Omental fat pad (tissue), 4 donors: ENCODE results near the gene USP40. TPM values are rescaled to one million over a fixed set of nuclear protein-coding genes. Genes with fewer than 3 reads are reported as not detected.

Source experiments
- ATAC-seq: fragments of 150-250 bp; one replicate; pipeline ENCODE4 v1.9.1; 2016; ENCODE audit warnings: mild to moderate bottlenecking, moderate library complexity; ENCODE audit not compliant: low FRiP score
- DNase-seq: peaks from one replicate; pipeline ENCODE4 v3.0.0-alpha.2; 2019; ENCODE audit warnings: low spot score
- CTCF ChIP-seq, 3 donors: fragments of 450-650 bp; IDR thresholded peaks; one replicate each; pipeline ENCODE4 v1.5.1; 2016 to 2017; ENCODE audit warnings: antibody characterized with exemption in 3 of 3, mild to moderate bottlenecking in 3 of 3, moderate library complexity in 2 of 3
- total RNA-seq, 4 donors: library from RNA; depleted of rRNA; stranded (reverse); fragments of >200 nt; gene quantifications; one replicate each; pipeline ENCODE4 v1.1.0, GENCODE V29; 2016

Gene USP40
- total RNA-seq, 4 donors from 2014 or later = 23.4 to 50.6 (median 35.1) TPM

GRCh38 chr2:233464056-233464455 is 102.5 kb downstream of the USP40 start:
- ATAC-seq (no peak), DNase-seq (no peak)

GRCh38 chr2:233463586-233463985 is 103.0 kb downstream of the USP40 start:
- TF ChIP-seq CTCF (IDR thresholded peaks at IDR 0.05) = no peak
- ATAC-seq (no peak), DNase-seq (no peak)

More at GRCh38 chr2:233464056-233464455, 102.5 kb downstream of the USP40 start:
- TF ChIP-seq CTCF (IDR thresholded peaks at IDR 0.05) = no peak

GRCh38 chr2:233462826-233463470 is 103.6 kb downstream of the USP40 start:
- TF ChIP-seq CTCF (IDR thresholded peaks at IDR 0.05) = no peak
- no peak for ATAC-seq
- DNase-seq = no peak

GRCh38 chr2:233462202-233462785 is 104.3 kb downstream of the USP40 start:
- TF ChIP-seq CTCF (IDR thresholded peaks at IDR 0.05) = no peak
- DNase-seq (no peak), ATAC-seq (no peak)

- TF ChIP-seq CTCF (IDR thresholded peaks at IDR 0.05) = no peak
- ATAC-seq = no peak
- DNase-seq = no peak
These were observed 105.1 kb downstream of the USP40 start for GRCh38 chr2:233461481-233461891.

GRCh38 chr2:233460726-233461441 is 105.7 kb downstream of the USP40 start:
- no peak for TF ChIP-seq CTCF (IDR thresholded peaks at IDR 0.05)
- no peak for ATAC-seq
- DNase-seq = no peak
